PFSK-1 (cell line): ENCODE measurements around the gene FRMD4A.

ENCODE experiments used
- POLR2AphosphoS5 ChIP-seq: IDR thresholded peaks from 2 replicates; pipeline ENCODE4 v1.6.1; 2012; ENCODE audit warnings: low read depth, mild to moderate bottlenecking, control low read depth, low read length, moderate library complexity
- REST ChIP-seq, 2 experiments: IDR thresholded peaks; 2 replicates each; pipeline versions ENCODE4 v1.6.1 to v1.8.0; 2011 to 2012; ENCODE audit warnings: low read depth in 2 of 2, low read length in 2 of 2, control low read depth in 1 of 2, inconsistent platforms in 1 of 2, mild to moderate bottlenecking in 1 of 2, moderate library complexity in 1 of 2; ENCODE audit not compliant: insufficient read depth in 1 of 2

The FRMD4A gene

GRCh38 chr10:13594641-13595040 is 736.1 kb downstream of the FRMD4A start:
- TF ChIP-seq REST (IDR thresholded peaks at IDR 0.05; ENCODE audit: insufficient read depth in 1 of 2, low read depth in 2 of 2, low read length in 2 of 2) (no peak), POLR2AphosphoS5 (no peak)
